Esophagus squamous epithelium (tissue), 5 donors: Measurements from ENCODE around the gene ADAMTS14. TPM values are rescaled to one million over a fixed set of nuclear protein-coding genes. Genes with fewer than 3 reads are reported as not detected.

ENCODE experiments used
- DNase-seq: peaks from one replicate; lab custom pipeline; 2025; lab: John Stamatoyannopoulos, UW
- H3K27ac ChIP-seq, 4 donors: fragments of 200-600 bp; sonication (generic); one replicate each; pipeline ENCODE4 v1.5.1; 2016 to 2019; ENCODE audit warnings: mild to moderate bottlenecking in 1 of 4
- H3K27me3 ChIP-seq, 4 donors: fragments of 200-600 bp; sonication (generic); 1 replicate in 3 of 4; 2 replicates in 1 of 4; pipeline versions ENCODE4 v1.5.1 to v1.6.0; 2017 to 2021; ENCODE audit warnings: antibody characterized with exemption in 1 of 4
- H3K36me3 ChIP-seq, 3 donors: fragments of 200-600 bp; sonication (generic); one replicate each; pipeline ENCODE4 v1.5.1; 2016 to 2019
- H3K4me1 ChIP-seq, 3 donors: fragments of 200-600 bp; sonication (generic); one replicate each; pipeline ENCODE4 v1.5.1; 2017 to 2019
- H3K4me3 ChIP-seq, 4 donors: fragments of 200-600 bp; sonication (generic); 1 replicate in 3 of 4; 2 replicates in 1 of 4; pipeline ENCODE4 v1.5.1; 2016 to 2019; ENCODE audit warnings: mild to moderate bottlenecking in 2 of 4, moderate library complexity in 1 of 4
- H3K9me3 ChIP-seq, 3 donors: fragments of 200-600 bp; sonication (generic); one replicate each; pipeline ENCODE4 v1.5.1; 2016 to 2019
- POLR2A ChIP-seq, 4 donors: fragments of 450-650 bp; IDR thresholded peaks; one replicate each; pipeline ENCODE4 v1.6.1; 2017; ENCODE audit warnings: antibody characterized with exemption in 4 of 4, mild to moderate bottlenecking in 4 of 4, moderate library complexity in 3 of 4
- WGBS, 2 donors: methylation state at CpG; one replicate each; pipeline ENCODE4 v1.1.5; 2018; 5-methylcytosine and 5-hydroxymethylcytosine counted together
- intact Hi-C: fragments of 100-400 bp; cut with DNase I; formaldehyde crosslinking; loops from one replicate; pipeline ENCODE4 v1.15.0; 2022
- total RNA-seq, 4 donors: library from RNA; depleted of rRNA; stranded (reverse); fragments of >200 nt; gene quantifications; one replicate each; pipeline ENCODE4 v1.1.0, GENCODE V29; 2016
- TF ChIP-seq, protein P1 (sequence below), 6 experiments: fragments of 450-650 bp in 4 of 6; fragments of 200-600 bp in 2 of 6; sonication (generic) in 2 of 6; IDR thresholded peaks; one replicate each; pipeline ENCODE4 v1.5.1; 2016 to 2019; ENCODE audit warnings: antibody characterized with exemption in 6 of 6, mild to moderate bottlenecking in 4 of 6, moderate library complexity in 4 of 6
- donor health status: DM: yes; HTN: yes; CAD: no.

Gene ADAMTS14
- total RNA-seq, 4 donors from 2014 or later = 0.23 to 0.75 (median 0.38) TPM; not detected in 1

DNA sequence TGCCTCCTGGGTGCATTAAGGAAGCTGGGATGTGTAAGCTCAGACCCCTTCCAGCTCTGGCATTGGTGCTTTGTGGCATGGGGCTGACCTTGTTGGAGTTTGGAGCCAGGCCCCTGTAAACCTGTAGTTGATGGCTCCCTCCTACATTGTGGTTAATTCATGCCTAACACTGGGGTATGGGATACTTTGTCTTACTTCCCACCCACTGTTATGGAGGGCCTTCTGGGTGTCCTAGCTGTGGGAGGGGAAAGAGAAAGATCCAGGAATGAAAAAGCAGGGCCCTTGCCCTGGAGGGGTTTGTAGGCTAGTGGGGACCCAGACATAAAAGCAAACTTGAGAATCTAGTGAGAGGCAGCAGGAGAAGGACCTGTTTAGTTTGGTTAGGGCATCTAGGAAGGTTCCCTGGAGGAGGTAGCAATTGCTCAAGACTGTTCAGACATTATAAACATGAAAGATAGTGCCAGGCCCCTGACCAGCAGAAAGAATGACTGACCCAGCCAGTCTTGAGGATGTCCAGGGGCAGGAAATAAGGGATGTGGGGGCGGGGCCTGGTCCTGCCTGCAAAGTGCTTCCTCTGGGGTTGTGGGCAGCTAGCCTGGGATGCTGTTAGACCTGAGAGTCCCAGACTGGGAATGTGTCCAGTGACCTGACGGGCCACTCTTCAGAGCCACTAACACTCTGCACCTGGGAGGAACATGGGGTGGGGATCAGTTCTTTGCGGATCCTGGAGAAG, 6.6 kb downstream of the ADAMTS14 start:
- no peak for DNase-seq
- no peaks in the 10 kb centered on the region for H3K9me3 ChIP-seq
- TF ChIP-seq, protein P1, sequence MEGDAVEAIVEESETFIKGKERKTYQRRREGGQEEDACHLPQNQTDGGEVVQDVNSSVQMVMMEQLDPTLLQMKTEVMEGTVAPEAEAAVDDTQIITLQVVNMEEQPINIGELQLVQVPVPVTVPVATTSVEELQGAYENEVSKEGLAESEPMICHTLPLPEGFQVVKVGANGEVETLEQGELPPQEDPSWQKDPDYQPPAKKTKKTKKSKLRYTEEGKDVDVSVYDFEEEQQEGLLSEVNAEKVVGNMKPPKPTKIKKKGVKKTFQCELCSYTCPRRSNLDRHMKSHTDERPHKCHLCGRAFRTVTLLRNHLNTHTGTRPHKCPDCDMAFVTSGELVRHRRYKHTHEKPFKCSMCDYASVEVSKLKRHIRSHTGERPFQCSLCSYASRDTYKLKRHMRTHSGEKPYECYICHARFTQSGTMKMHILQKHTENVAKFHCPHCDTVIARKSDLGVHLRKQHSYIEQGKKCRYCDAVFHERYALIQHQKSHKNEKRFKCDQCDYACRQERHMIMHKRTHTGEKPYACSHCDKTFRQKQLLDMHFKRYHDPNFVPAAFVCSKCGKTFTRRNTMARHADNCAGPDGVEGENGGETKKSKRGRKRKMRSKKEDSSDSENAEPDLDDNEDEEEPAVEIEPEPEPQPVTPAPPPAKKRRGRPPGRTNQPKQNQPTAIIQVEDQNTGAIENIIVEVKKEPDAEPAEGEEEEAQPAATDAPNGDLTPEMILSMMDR (IDR thresholded peaks at IDR 0.05) = no peak
- no peak for TF ChIP-seq POLR2A (IDR thresholded peaks at IDR 0.05)
- peaks cover 15 to 31% (median 22%) of the 10 kb centered on the region in 3 donors for H3K4me1 ChIP-seq
- H3K4me3 ChIP-seq = no peak overlapping the region
- intact Hi-C loops = no loop called here
- no peaks in the 10 kb centered on the region for H3K36me3 ChIP-seq
- WGBS, 2 donors = 70 to 86% methylated on average over 2 to 3 of the region's 3 CpGs
- H3K27me3 ChIP-seq = peaks cover 0 to 13% (median 0%) of the 10 kb centered on the region in 4 donors
- H3K27ac ChIP-seq = no peak overlapping the region

GRCh38 chr10:70679498-70679897, 7.2 kb downstream of the ADAMTS14 start:
- DNase-seq = no peak
- H3K36me3 ChIP-seq = no peaks in the 10 kb centered on the region
- TF ChIP-seq POLR2A (IDR thresholded peaks at IDR 0.05) = no peak
- TF ChIP-seq, protein P1 (IDR thresholded peaks at IDR 0.05) = no peak
- peaks cover 9 to 25% (median 17%) of the 10 kb centered on the region in 3 donors for H3K4me1 ChIP-seq
- H3K9me3 ChIP-seq = no peaks in the 10 kb centered on the region
- intact Hi-C loops = no loop called here
- 41 to 90% methylated on average over 2 of the region's 10 CpGs for WGBS, 2 donors
- H3K27ac ChIP-seq = no peak overlapping the region
- peaks cover 0 to 12% (median 0%) of the 10 kb centered on the region in 4 donors for H3K27me3 ChIP-seq
- H3K4me3 ChIP-seq = no peak overlapping the region

DNA sequence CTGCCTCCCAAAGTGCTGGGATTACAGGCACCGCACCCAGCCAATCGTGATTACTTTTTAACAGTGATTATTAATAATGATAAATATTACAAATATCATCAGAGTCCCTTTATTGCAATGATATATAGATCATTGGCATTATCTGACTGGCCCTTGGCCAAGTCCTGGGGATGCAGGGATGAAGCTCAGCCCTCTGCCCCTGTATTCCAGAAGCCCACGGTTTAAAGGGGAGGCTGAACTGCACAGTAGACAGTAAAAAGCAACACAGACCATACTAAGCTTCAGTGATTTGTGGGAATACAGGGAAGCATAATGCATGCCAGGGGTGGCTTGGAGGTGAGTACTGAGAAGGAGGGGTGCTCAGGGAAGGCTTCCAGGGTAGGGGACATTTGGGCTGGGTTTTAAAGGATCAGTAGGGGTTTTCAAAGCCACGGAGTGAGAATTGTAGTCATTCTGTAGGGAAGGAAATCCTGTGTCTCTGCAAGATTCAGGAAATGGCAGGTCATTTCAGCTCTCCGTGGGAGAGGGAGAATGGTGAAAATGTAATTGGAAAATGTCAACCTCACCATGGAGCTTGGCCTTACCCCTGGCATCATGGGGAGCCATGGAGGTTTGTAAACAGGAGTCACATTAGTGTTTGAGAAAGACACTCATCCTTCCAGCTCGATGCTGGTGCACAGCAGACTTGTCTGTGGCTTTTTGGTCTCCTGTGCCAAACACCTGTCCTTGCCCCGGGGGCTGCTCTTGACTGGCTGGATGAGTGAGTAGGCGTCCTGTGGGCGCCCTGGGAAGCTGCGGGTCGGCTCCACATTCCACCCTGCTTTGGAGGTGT, 8.8 kb downstream of the ADAMTS14 start:
- intact Hi-C loops = no loop called here
- no peaks in the 10 kb centered on the region for H3K36me3 ChIP-seq
- TF ChIP-seq, protein P1 (IDR thresholded peaks at IDR 0.05) = no peak
- TF ChIP-seq POLR2A (IDR thresholded peaks at IDR 0.05) = no peak
- no peak overlapping the region for H3K27ac ChIP-seq
- H3K9me3 ChIP-seq = no peaks in the 10 kb centered on the region
- peaks cover 0 to 13% (median 7%) of the 10 kb centered on the region in 3 donors for H3K4me1 ChIP-seq
- 61 to 62% methylated on average over 7 of the region's 11 CpGs for WGBS, 2 donors
- no peak for DNase-seq
- H3K4me3 ChIP-seq = no peak overlapping the region
- no peaks in the 10 kb centered on the region for H3K27me3 ChIP-seq

DNA sequence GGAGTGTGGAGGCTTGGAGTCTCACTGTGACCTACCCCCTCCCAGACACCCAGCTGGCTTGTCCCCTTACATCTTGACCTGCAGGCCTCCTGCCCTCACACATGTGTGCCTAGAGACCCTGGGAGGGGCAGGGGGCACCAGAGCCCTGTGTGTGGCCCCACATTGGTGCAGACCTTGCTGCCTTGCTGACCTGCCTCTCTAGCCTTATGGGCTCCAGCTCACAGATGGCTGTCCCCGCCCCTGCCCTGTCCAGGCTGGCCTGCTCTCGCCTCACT, 9.4 kb downstream of the ADAMTS14 start:
- H3K36me3 ChIP-seq = no peaks in the 10 kb centered on the region
- DNase-seq = no peak
- 100% methylated on average over 2 of the region's 2 CpGs; no CpG with 5 or more reads in 1 of the 2 donors for WGBS, 2 donors
- TF ChIP-seq POLR2A (IDR thresholded peaks at IDR 0.05) = no peak
- TF ChIP-seq, protein P1 (IDR thresholded peaks at IDR 0.05) = no peak
- H3K4me3 ChIP-seq = no peak overlapping the region
- H3K27me3 ChIP-seq = no peaks in the 10 kb centered on the region
- peaks cover 0 to 13% (median 7%) of the 10 kb centered on the region in 3 donors for H3K4me1 ChIP-seq
- H3K27ac ChIP-seq = no peak overlapping the region
- no peaks in the 10 kb centered on the region for H3K9me3 ChIP-seq
- intact Hi-C loops = no loop called here
